Measurements from ENCODE around the gene ZNF785. TPM values are rescaled to one million over a fixed set of nuclear protein-coding genes. Genes with fewer than 3 reads are reported as not detected.

ZNF785 gene
- total RNA-seq, 2 experiments from 2014 or later, result 4.6 to 6.8 TPM

DNA sequence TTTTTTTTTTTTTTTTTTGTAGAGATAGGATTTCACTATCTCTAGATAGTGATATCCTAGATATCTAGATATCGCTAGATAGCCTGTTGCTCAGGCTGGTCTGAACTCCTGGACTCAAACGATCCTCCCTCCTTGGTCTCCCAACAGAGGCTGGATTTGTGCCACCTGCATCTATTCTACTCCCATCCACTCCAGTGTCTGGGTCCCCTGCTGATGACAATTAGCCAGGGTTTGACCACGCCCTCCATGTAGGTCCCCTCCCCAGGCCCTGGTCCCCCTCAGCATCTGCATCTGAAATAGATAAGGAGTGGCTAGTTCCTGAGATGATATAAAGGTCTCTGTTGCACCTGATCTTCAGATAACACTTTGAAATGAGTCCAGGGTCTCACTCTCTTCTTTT lies 16.2 kb downstream of the ZNF785 start:
- intact Hi-C loops (cut with micrococcal nuclease; ENCODE audit: unreplicated experiment), result no loop called here
- DNase-seq (ENCODE audit: low spot score), result no peak
- ChIA-PET POLR2A (interaction anchor here (1.7 to 1.8 kb wide), 2 partner anchors 11 to 41 kb away, joined by 6 to 11 read pairs; partner anchors contain the start of genes ZNF689 and ZNF764), CTCF (ENCODE audit: unreplicated experiment) (no interaction called here)
- Histone ChIP-seq H3K9me2 (ENCODE audit: insufficient read depth, low read length) (no peaks in the 10 kb centered on the region), H4K20me1 (ENCODE audit: insufficient read depth, low read length) (no peaks in the 10 kb centered on the region), H3K79me2 (ENCODE audit: insufficient read depth, low read depth, low read length) (peaks cover 16% of the 10 kb centered on the region), H3K9me3 (ENCODE audit: low read length) (no peaks in the 10 kb centered on the region), H3K36me3 (ENCODE audit: insufficient read depth, low read length) (no peaks in the 10 kb centered on the region), H3K4me2 (ENCODE audit: low read length) (no peak overlapping the region), H3K27ac (ENCODE audit: low read depth, low read length, poor library complexity, severe bottlenecking) (no peak overlapping the region), H3K4me3 (ENCODE audit: low read depth, low read length, poor library complexity, severe bottlenecking) (no peak overlapping the region), H2AFZ (ENCODE audit: low read length) (no peak overlapping the region), H3K4me1 (ENCODE audit: insufficient read depth, low read length, poor library complexity, severe bottlenecking) (peaks cover 30% of the 10 kb centered on the region)
- BruUV-seq (replicated peaks), result no TSS peak
- TF ChIP-seq EZH2phosphoT487 (IDR thresholded peaks at IDR 0.05; ENCODE audit: borderline replicate concordance, low read depth, low read length), result no peak
- TF ChIP-seq, protein P1, sequence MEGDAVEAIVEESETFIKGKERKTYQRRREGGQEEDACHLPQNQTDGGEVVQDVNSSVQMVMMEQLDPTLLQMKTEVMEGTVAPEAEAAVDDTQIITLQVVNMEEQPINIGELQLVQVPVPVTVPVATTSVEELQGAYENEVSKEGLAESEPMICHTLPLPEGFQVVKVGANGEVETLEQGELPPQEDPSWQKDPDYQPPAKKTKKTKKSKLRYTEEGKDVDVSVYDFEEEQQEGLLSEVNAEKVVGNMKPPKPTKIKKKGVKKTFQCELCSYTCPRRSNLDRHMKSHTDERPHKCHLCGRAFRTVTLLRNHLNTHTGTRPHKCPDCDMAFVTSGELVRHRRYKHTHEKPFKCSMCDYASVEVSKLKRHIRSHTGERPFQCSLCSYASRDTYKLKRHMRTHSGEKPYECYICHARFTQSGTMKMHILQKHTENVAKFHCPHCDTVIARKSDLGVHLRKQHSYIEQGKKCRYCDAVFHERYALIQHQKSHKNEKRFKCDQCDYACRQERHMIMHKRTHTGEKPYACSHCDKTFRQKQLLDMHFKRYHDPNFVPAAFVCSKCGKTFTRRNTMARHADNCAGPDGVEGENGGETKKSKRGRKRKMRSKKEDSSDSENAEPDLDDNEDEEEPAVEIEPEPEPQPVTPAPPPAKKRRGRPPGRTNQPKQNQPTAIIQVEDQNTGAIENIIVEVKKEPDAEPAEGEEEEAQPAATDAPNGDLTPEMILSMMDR (conservative IDR thresholded peaks at IDR 0.05; ENCODE audit: low read length), result no peak

DNA sequence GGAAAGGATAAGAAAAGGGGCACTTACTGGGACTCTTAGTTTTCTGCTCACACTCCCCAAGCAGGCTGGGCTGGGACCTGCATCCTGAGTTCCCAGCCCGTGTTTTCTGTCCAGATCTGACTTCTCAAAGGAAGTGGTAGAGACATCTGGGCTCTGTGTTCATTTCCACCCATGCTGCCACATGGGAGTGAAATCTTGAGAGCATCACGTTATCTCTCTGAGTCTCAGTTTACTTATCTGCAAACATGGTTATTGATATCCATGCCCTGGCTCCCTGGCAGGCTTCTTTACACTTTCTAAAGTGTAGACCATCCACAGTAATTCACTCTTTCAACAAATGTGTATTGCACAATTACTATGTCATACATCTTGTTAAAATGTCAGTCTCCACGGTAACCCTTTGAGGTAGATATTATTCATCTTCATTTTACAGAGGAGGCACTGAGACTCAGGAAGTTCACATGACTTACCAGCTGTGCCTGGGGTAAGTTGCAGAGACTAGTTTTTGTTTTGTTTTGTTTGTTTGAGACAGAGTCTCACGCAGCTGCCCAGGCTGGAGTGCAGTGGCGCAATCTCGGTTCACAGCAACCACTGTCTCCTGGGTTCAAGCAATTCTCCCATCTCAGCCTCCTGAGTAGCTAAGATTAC lies 17.4 kb downstream of the ZNF785 start:
- Histone ChIP-seq H3K9me2 (ENCODE audit: insufficient read depth, low read length) (no peaks in the 10 kb centered on the region), H4K20me1 (ENCODE audit: insufficient read depth, low read length) (no peaks in the 10 kb centered on the region), H3K79me2 (ENCODE audit: insufficient read depth, low read depth, low read length) (peaks cover 7% of the 10 kb centered on the region), H3K9me3 (ENCODE audit: low read length) (no peaks in the 10 kb centered on the region), H2AFZ (ENCODE audit: low read length) (peak overlapping the region; percentile 19; the same call in 1 of the 2 replicates), H3K27ac (ENCODE audit: low read depth, low read length, poor library complexity, severe bottlenecking) (peak overlapping the region; percentile 43), H3K36me3 (ENCODE audit: insufficient read depth, low read length) (no peaks in the 10 kb centered on the region), H3K4me3 (ENCODE audit: low read depth, low read length, poor library complexity, severe bottlenecking) (peak overlapping the region; percentile 7), H3K4me1 (ENCODE audit: insufficient read depth, low read length, poor library complexity, severe bottlenecking) (peaks cover 25% of the 10 kb centered on the region), H3K4me2 (ENCODE audit: low read length) (peak overlapping the region; percentile 48)
- DNase-seq (ENCODE audit: low spot score), result peak; percentile 66
- BruUV-seq (replicated peaks), result no TSS peak
- intact Hi-C loops (cut with micrococcal nuclease; ENCODE audit: unreplicated experiment), result no loop called here
- ChIA-PET CTCF (ENCODE audit: unreplicated experiment) (no interaction called here), POLR2A (interaction anchor here (0.7 to 1.8 kb wide), 5 partner anchors 10 to 129 kb away, joined by 3 to 11 read pairs (median 4); partner anchors contain the start of genes ZNF689 and ZNF764)
- TF ChIP-seq EZH2phosphoT487 (IDR thresholded peaks at IDR 0.05; ENCODE audit: borderline replicate concordance, low read depth, low read length), result no peak
- TF ChIP-seq, protein P1 (conservative IDR thresholded peaks at IDR 0.05; ENCODE audit: low read length), result no peak
